Measurements from ENCODE around the gene KDM4E.

The KDM4E gene

GRCh38 chr11:94997437-94997836 lies 27.6 kb upstream of the KDM4E start:
- ChIA-PET CTCF (no interaction called here), POLR2A (no interaction called here)
- no peak overlapping the region for H3K4me3 ChIP-seq (ENCODE audit: low read depth, low read length)

DNA sequence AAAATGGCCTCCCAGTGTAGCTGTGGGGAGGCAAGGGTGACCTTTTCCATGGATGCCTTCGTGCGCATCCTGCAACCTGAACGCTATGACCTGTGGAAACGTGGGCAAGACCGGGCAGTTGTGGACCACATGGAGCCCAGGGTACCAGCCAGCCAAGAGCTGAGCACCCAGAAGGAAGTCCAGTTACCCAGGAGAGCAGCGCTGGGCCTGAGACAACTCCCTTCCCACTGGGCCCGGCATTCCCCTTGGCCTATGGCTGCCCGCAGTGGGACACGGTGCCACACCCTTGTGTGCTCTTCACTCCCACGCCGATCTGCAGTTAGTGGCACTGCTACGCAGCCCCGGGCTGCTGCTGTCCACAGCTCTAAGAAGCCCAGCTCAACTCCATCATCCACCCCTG lies 26.8 kb upstream of the KDM4E start:
- CTCF ChIA-PET: no interaction called here
- H3K36me3 ChIP-seq (ENCODE audit: control insufficient read depth in 2 of 2, insufficient read depth in 1 of 2, low read length in 2 of 2): peaks cover 0 to 17% of the 10 kb centered on the region in 2 experiments; a peak in 1 of 3 replicates
- no peak overlapping the region for H3K27ac ChIP-seq (ENCODE audit: extremely low read depth, low read depth, low read length)
- TF ChIP-seq ZNF133 (tag by site-specific recombination; IDR thresholded peaks at IDR 0.05) (no peak), INSM2 (tag by site-specific recombination; IDR thresholded peaks at IDR 0.05) (no peak), ZNF426 (tag by site-specific recombination; IDR thresholded peaks at IDR 0.05) (no peak), ZNF112 (tag by site-specific recombination; IDR thresholded peaks at IDR 0.05) (no peak)
- H3K9me3 ChIP-seq (ENCODE audit: control insufficient read depth, insufficient read depth, low read depth, low read length): no peaks in the 10 kb centered on the region
- POLR2A ChIA-PET: no interaction called here
- H3K4me1 ChIP-seq (ENCODE audit: control insufficient read depth, insufficient read depth, low read length): no peaks in the 10 kb centered on the region
- H3K4me3 ChIP-seq (ENCODE audit: low read depth, low read length): no peak overlapping the region

More at GRCh38 chr11:94997437-94997836, 27.6 kb upstream of the KDM4E start:
- TF ChIP-seq ZNF433 (tag by site-specific recombination; IDR thresholded peaks at IDR 0.05; ENCODE audit: low read depth): no peak
- TF ChIP-seq ZNF639 (tag by site-specific recombination; IDR thresholded peaks at IDR 0.05): no peak
- no peak for TF ChIP-seq ZNF16 (tag by site-specific recombination; IDR thresholded peaks at IDR 0.05; ENCODE audit: low read depth)
- TF ChIP-seq YY2 (tag by site-specific recombination; IDR thresholded peaks at IDR 0.05): no peak
- TF ChIP-seq ZFHX2 (tag by site-specific recombination; conservative IDR thresholded peaks at IDR 0.05): no peak
- TF ChIP-seq ZNF174 (tag by site-specific recombination; IDR thresholded peaks at IDR 0.05): no peak
- no peak for TF ChIP-seq ZNF544 (tag by site-specific recombination; IDR thresholded peaks at IDR 0.05)
- TF ChIP-seq ZNF560 (tag by site-specific recombination; IDR thresholded peaks at IDR 0.05; ENCODE audit: borderline replicate concordance): no peak
- TF ChIP-seq SCRT1 (tag by site-specific recombination; IDR thresholded peaks at IDR 0.05; ENCODE audit: borderline replicate concordance): no peak
- no peak for TF ChIP-seq SP3 (tag by site-specific recombination; IDR thresholded peaks at IDR 0.05)
- TF ChIP-seq ZNF707 (tag by site-specific recombination; IDR thresholded peaks at IDR 0.05): no peak
- no peak for TF ChIP-seq ZNF514 (tag by site-specific recombination; IDR thresholded peaks at IDR 0.05)
- no peak for TF ChIP-seq ZNF2 (tag by site-specific recombination; IDR thresholded peaks at IDR 0.05)
- TF ChIP-seq OSR2 (tag by site-specific recombination; IDR thresholded peaks at IDR 0.05): no peak
- no peak for TF ChIP-seq ZNF629 (tag by site-specific recombination; IDR thresholded peaks at IDR 0.05)
- no peak for TF ChIP-seq ZNF221 (tag by site-specific recombination; IDR thresholded peaks at IDR 0.05; ENCODE audit: borderline replicate concordance)
- TF ChIP-seq ZNF626 (tag by site-specific recombination; IDR thresholded peaks at IDR 0.05): no peak
- TF ChIP-seq WT1 (tag by site-specific recombination; IDR thresholded peaks at IDR 0.05): no peak
- H3K9me3 ChIP-seq (ENCODE audit: control insufficient read depth, insufficient read depth, low read depth, low read length): no peaks in the 10 kb centered on the region
- H3K4me1 ChIP-seq (ENCODE audit: control insufficient read depth, insufficient read depth, low read length): no peaks in the 10 kb centered on the region
- H3K36me3 ChIP-seq (ENCODE audit: control insufficient read depth in 2 of 2, insufficient read depth in 1 of 2, low read length in 2 of 2): peaks cover 0 to 17% of the 10 kb centered on the region in 2 experiments; a peak in 1 of 3 replicates
- H3K27ac ChIP-seq (ENCODE audit: extremely low read depth, low read depth, low read length): no peak overlapping the region

GRCh38 chr11:95003716-95004115 lies 21.3 kb upstream of the KDM4E start:
- CTCF ChIA-PET: no interaction called here
- no peak for TF ChIP-seq ZNF629 (tag by site-specific recombination; IDR thresholded peaks at IDR 0.05)
- no peak for TF ChIP-seq ZNF792 (tag by site-specific recombination; IDR thresholded peaks at IDR 0.05)
- no peak for TF ChIP-seq ZNF501 (tag by site-specific recombination; IDR thresholded peaks at IDR 0.05)
- TF ChIP-seq MZF1 (tag by site-specific recombination; IDR thresholded peaks at IDR 0.05; ENCODE audit: borderline replicate concordance): no peak
- TF ChIP-seq GLI4 (tag by site-specific recombination; IDR thresholded peaks at IDR 0.05): no peak
- TF ChIP-seq ZSCAN18 (tag by site-specific recombination; IDR thresholded peaks at IDR 0.05): no peak
- TF ChIP-seq OVOL3 (tag by site-specific recombination; IDR thresholded peaks at IDR 0.05): no peak
- TF ChIP-seq ZNF280C (tag by site-specific recombination; IDR thresholded peaks at IDR 0.05): no peak

More at GRCh38 chr11:95003716-95004115, 21.3 kb upstream of the KDM4E start:
- Histone ChIP-seq H3K36me3 (ENCODE audit: control insufficient read depth in 2 of 2, insufficient read depth in 1 of 2, low read length in 2 of 2) (peaks cover 0 to 4% of the 10 kb centered on the region in 2 experiments; a peak in 1 of 3 replicates), H3K4me1 (ENCODE audit: control insufficient read depth, insufficient read depth, low read length) (no peaks in the 10 kb centered on the region), H3K9me3 (ENCODE audit: control insufficient read depth, insufficient read depth, low read depth, low read length) (no peaks in the 10 kb centered on the region), H3K4me3 (ENCODE audit: low read depth, low read length) (no peak overlapping the region), H3K27ac (ENCODE audit: extremely low read depth, low read depth, low read length) (no peak overlapping the region)
- POLR2A ChIA-PET: no interaction called here
